Transverse colon (tissue), 3 donors: ENCODE data around the gene ATP9A.

Experiments
- CTCF ChIP-seq, 5 experiments: fragments of 200-600 bp in 3 of 5; fragments of 450-650 bp in 2 of 5; sonication (generic) in 3 of 5; IDR thresholded peaks; 1 replicate in 2 of 5; 2 replicates in 3 of 5; pipeline ENCODE4 v1.5.1; 2016 to 2017; ENCODE audit warnings: antibody characterized with exemption in 5 of 5, inconsistent platforms in 3 of 5, mild to moderate bottlenecking in 2 of 5, moderate library complexity in 1 of 5
- EP300 ChIP-seq: sonication (generic); formaldehyde crosslinking; IDR thresholded peaks from one replicate; pipeline ENCODE4 v1.6.1; 2017; ENCODE audit warnings: antibody characterized with exemption, low read depth

GRCh38 chr20:51629399-51630058 is 138.7 kb downstream of the ATP9A start:
- no peak for TF ChIP-seq CTCF (IDR thresholded peaks at IDR 0.05)
- no peak for TF ChIP-seq EP300
